HG03460 (cell line): ENCODE measurements around the gene FAM3C.

ENCODE experiments used
- ATAC-seq: cut with Tn5 transposase; IDR thresholded peaks from one replicate; pipeline ENCODE4 v1.9.1; 2021; ENCODE audit not compliant: unreplicated experiment

FAM3C gene

DNA sequence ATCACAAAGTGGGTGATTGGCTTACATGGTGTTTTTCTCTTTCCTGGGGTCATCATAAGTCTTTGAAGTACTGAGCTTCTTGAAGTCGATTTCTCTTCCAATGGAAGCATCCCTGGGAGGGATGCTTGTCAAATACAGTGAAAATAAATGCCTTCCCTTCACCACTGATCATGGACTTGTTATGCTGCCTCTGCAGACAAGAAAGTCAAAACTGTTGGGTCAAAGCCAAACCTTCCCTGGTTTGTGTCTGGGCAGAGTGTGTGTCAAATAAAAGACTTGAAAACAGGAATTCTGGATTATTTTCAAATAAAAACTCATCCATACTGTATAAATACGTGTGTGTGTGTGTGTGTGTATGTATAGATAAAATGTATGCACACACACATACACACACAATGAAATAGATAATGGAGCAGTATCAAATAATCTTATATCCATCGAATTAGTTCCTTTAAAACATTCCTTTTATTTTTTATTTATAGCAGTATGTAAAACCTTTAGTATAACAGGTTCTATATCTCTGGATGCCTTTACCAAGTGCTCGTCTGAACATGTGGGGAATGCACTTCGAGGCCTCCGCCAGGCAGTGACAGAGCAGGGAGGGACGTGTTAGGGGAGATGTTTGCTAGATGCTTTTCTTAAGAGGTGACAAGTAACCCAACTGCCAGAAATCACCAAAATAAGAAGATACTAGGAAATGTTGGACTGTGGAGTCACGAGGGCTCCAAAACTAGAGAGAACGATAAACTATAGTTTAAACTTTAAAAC is 94.5 kb downstream of the FAM3C start:
- no peak for ATAC-seq

DNA sequence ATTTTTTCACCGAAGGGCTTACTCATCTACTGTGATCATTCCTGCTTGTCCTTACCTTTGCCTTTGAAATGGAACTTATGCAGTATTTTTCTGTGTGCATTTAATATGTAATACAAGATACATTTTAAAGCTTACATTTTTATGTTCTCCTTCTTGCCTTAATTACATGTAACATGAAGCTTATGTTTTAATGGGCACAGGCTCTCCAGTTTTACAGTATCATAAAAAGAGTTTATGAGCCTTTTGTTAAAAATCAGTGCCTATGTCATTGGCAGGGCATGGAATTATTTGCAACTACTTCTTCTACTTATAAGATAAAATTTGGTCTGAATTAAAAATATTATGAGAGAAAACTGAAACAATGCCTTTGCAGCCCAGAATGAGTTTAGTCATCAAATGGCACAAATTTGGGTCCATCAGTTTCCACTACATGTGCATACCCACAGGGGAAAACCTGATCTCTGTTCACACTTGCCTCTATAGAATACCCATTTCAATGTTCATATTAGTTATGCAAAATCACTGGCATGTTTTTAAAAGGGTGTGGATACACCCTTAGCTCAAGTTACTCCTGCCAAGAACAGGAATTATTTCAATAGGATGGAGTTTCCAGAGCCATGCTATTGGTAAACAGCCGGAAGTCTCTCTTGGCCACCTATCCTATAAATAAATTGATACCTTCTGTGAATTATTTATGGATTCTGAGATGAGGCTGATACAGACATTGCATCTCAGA is 95.3 kb downstream of the FAM3C start:
- ATAC-seq = no peak
